ENCODE results near the gene TMEM201.

- no peak for TF ChIP-seq CTCF (IDR thresholded peaks at IDR 0.05)
- TF ChIP-seq POLR2A (IDR thresholded peaks at IDR 0.05; ENCODE audit: low read depth) = no peak
- TF ChIP-seq EP300 (IDR thresholded peaks at IDR 0.05) = no peak
- no peak for TF ChIP-seq POLR2AphosphoS5 (IDR thresholded peaks at IDR 0.05)
Measured at GRCh38 chr1:9628541-9629444, 40.1 kb downstream of the TMEM201 start.
